AG20443 (cell line): ENCODE measurements around the gene CLIC4.

ENCODE experiments used
- DNase-seq: peaks from one replicate; pipeline ENCODE4 v3.0.0; 2012; ENCODE audit warnings: low spot score, mixed read lengths

CLIC4 gene

DNA sequence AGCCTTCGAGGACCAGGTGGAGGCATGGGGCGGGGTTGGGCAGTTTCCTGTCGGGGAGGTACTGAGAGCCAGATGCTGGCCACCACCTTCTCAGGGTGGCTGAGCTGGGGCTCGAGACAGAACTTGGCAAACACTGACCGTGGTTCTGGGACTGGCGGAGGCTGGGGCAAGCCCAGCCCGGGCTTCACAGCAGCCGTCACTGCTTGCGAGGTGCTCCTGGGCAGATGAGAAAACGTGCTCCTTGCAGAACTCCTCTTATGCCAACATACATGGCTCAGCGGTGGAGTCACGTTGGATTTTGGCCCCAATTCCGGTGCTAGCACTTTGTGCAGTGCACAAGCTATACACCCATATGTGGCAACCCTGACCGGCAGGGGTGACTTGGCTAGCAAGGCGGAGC, 115.6 kb downstream of the CLIC4 start:
- DNase-seq = no peak

DNA sequence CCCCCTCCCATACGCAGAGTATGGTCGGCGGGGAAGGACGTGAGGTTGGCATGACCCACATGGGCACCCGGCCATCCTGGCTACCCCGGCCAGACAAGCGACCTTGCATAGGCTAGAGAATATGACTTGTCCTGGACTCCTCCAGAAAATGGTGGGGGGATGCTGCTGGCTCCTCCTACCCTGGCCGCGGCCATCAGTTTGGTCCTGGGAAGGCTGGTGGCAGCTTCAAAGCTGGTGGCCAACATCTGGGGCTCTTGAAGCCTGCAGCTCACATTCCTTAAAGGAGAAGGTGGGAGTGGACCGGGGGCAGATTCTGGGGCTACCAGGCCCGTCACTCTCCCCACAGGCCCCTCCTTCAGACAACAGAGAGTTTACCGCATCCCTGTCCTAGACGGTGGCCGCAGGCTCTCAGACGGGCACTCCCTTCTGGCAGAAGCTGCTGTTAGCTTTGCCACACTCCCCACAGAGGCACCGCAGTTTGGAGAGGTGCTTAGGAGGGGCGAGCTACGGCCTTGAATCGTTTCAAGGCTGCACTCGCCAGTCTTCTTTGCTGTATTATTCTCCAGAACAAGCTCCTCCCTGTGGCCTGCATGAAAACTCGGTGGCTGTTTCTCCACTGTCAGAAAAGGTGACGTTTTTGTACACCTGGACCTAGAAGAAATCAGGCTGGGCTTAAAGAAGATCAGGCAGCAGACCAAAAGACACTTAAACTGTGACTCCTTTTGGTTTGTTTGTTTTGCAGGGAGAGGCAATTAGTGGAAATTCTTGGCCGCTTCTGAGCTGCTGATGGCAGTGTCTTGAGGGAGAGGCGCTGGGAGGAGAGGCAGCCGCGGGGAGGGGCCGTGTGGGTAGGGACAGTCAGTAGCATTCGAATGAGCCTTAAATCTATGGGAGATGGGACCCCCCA, 116.8 kb downstream of the CLIC4 start:
- peak; percentile 42 for DNase-seq

DNA sequence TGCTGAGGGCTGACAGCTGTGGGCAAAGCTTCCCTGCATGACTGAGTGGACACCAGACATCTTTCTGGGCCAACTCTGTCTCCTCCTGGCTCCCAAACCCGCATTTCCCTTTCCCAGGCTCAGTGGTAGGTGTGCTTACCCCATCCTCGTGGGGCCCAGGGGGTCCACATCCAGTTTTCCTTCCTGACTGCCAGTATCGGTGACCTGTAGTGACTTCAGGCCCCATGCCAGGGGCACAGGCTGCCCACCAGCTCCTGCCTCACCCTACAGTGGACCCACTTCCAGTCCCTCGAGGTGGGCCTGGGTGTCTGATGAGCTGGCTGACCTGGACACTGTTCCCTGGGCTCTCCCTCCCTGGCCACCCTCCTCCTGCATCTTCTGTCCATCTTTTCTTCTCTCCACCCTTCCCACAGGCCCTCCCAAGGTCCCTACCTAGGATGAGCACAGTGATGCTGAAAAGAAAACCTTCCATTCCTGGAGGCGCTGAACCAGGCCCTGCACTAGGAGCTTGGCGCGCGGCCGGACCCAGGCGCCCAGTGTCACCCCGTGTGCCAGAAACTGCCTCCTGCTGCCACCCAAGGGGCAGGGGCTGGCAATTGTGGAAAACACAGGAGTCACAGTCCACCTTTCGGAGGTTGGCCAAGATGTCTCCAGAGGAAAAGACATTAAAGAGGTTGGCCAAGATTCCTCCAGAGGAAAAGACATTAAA, 117.7 kb downstream of the CLIC4 start:
- DNase-seq = no peak

DNA sequence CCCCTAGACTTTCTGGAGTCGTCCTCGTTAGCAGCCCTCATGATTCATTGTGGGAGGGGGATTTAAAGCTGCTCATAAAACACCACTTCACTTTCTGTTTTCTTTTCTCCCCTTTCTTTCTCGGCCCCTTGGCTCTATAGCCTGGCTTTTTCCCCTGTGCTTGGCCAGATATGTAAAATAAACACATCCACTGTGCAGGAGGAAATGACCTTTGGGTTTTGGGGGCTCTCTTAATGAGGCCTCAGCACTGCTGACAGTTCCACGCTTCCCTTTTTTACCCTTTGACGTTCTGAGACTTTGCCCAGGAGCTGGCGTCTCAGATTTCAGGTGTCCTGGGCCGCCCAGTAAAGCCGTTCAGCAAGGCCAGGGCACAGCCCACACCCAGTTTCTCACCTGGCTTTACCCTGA, 119.1 kb downstream of the CLIC4 start:
- no peak for DNase-seq

DNA sequence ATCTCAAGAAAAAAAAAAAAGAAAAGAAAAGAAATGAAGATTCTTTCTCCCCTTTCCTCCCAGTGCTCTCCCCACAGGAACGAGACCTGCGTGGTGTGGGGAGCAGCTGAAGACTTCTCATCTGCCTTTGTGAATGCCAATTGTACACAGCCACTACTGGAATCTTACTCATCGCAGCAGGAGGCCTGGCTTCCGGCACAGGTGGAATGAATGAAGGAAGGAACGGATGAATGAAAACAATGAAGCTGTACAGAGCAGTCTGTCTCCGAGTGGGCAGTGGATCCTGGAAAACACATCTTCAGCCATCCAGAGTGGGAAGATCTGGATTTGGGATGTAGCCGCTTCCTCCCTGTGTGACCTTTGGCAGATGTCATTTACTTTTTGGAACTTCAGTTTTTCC, 119.9 kb downstream of the CLIC4 start:
- DNase-seq = no peak

DNA sequence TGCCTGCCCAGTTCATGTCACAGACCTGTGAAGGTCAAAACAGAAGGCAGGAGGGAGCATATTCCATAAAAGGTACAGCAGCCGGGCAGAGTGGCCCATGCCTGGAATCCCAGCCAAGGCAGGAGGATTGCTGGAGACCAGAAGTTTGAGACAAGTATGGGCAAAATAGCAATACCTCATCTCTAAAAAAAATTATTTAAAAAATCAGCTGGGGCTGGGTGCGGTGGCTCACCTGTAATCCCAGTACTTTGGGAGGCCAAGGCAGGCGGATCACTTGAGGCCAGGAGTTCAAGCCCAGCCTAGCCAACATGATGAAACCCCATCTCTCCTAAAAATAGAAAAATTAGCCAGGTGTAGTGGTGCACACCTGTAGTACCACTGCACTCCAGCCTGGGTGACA, 120.3 kb downstream of the CLIC4 start:
- DNase-seq = no peak

DNA sequence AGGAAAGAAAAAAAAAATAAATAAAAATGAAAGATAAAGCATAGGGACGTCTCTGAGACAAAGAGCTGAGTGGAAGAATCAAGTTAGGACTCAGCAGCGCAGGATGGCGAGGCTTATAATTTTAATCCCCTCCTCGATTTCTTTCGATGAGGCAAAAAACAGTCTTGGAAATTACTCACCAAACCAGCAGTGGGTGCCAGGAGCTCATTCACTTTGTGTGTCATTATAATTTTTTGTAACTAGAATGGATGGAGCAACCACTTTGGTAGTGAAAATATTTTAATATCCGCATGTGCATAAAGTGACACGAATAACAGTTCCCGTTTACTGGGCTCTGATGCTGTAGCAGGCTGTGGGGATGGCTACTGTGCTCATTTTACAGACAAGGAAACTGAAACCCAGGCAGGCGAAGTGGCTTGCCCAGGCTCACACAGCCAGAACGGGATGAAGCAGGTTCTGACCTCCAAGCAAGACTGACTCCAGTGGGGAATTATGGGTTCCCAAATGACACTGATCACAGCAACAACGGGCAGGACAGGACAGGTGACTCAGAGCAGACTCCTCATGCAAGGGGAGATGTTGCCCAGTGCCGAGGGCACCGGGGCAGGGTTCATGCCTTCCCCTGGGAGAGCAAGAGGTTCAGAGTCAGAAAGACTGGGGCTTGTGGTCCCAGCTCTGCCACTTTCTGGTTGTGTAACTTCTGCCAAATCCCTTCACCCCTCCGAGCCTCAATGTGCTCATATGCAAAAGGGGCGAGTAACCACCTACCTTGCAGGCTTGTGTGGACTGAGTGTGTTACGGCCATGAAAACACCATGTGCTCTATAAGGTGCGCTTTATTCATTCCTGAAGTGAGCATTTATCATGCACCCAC, 121.2 kb downstream of the CLIC4 start:
- DNase-seq = peak; percentile 40

- DNase-seq = no peak
These were observed 122.0 kb downstream of the CLIC4 start for GRCh38 chr1:24867084-24867870.

- DNase-seq = no peak
These were observed 123.0 kb downstream of the CLIC4 start for GRCh38 chr1:24868016-24868875.

DNA sequence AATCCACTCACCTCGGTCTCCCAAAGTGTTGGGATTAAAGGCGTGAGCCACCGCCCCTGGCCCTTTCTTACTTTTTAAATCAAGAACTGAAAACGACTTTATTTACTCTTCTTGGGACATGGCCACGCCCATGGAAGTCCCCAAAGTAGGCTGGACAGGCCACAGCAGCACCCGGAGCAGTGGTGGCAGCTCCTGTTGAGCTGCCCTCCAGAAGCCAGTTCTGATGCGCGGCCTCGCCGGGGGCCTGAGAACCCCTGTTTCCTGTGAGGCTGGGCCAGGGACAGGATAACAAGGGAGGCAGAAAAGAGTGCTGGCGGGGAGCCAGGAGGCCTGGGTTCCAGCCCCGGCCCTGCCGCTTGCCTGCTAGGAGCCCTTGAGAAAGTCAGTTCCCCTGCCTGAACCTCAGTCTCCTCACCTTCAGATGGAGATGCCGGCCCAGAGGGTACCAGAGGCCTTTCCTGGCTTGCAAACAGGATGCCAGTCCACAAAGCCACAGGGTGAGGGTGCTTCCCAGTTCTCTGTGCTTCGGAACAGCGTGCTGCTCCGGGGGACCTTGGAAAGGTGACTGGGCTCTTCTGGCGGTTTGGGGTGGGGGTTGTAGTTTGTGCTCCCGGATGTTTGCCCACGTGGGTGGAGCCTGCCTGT, 125.4 kb downstream of the CLIC4 start:
- no peak for DNase-seq

- no peak for DNase-seq
These were observed 126.2 kb downstream of the CLIC4 start for GRCh38 chr1:24871306-24871901.

DNA sequence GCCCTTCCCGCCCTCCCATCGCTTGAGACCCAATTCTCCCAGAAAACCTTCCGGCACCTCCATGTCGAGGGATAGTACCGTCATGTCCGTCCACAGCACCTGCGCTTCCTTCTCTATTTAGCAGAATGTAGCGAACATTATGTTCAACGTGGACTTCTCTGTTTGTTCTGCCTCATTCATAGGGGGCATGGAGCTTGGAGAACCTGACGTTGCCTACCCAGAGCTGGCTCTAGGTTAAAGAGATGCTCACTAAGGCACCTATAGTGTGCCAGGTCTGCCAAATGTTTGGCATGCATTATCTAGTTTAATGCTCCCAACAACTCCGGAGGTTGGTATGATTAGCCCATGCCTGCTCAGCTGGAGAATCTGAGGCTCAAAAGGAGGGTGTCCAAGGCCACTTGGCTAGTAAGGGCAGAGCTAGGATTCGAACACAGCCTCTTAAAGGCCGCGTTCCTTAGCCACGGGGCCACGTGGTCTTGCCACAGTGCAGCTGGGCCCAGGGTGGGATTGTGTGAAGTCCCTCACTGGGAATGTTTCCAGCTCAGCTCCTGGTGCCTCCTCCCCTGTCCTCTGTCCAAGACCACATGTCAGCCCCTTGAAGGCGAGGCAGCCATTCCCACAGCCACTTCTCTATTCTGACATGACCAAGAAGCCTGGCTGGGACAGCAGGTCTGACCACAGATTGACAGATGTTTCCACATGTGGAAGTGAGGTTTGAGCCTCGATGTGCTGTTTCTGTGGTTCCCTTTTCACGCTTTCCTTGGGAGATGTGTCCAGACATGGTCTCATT, 127.0 kb downstream of the CLIC4 start:
- no peak for DNase-seq

DNA sequence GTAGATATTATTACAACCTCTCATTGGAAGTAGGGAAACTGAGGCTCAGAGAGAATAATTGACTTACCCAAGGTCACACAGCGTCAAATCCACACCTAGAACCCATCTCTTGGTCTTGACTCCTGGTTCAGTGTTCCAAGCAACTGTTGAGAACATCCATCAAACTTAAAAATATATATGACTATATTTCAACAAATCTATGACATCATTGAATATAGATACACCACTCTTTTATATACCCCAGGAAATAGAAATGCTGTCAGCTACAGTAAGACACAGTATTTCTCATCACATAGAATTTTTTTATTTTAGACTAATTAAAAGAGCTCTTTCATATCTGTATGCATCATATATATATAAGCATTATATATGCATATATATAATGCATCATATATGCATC, 127.9 kb downstream of the CLIC4 start:
- no peak for DNase-seq

DNA sequence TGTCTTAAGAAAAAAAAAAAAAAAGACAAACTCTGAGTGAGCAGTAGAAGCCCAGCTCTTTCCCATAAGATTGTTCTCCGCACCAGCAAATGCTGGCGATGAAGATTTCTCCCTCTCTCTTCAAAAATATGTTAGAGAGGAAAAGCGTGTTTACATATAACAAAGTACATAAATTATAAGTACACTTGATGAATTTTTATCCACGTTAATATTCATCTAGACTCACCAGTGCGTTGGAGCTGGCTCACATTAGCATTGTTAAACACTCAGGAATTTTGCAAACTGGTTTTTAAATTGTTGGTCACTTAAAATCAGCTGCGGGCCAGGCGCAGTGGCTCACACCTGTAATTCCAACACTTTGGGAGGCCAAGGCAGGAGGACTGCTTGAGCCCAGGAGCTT, 128.8 kb downstream of the CLIC4 start:
- no peak for DNase-seq

DNA sequence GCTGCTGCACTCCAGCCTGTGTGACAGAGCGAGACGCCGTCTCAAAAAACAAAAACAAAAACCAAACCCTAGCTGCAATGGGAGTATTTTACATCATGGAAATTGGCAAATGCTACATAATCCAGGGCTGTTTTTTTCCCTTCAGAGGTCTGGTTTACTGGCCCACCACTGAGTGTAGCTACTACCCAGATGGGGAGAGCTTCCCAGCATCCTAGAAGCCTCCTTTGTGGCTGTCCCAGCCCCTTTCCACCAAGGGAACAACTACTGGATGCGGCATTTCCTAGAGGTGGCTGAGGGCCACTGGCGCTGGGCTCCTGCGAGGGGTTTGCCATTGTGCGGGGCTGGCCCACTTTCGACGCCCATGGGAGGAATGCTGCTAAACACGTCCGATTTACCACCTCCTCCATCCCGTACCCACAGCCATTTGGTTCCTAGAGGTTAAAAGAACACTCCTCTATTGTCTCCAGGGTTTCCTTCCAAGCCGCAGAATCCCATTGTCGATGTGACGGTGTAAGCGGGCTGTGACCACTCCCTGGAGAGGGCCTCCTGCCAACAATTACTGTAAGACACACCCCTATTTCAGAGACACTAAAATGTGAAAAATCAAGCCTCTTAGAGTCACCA, 129.5 kb downstream of the CLIC4 start:
- peak; percentile 63 for DNase-seq

- no peak for DNase-seq
These were observed 130.0 kb downstream of the CLIC4 start for GRCh38 chr1:24875257-24875656.

GRCh38 chr1:24875991-24876506, 130.8 kb downstream of the CLIC4 start:
- no peak for DNase-seq

- DNase-seq = no peak
These were observed 132.8 kb downstream of the CLIC4 start for GRCh38 chr1:24878045-24878444.
